ENCODE data around the gene SLX1A.
"Not testable (repeated sequence)": the region's sequence is repeated elsewhere in the genome, so short reads cannot be mapped to it uniquely, and the experiment has no call there.

The SLX1A gene

GRCh38 chr16:30193615-30194014 lies at the start of gene SLX1A, which contains the start of gene BOLA2B:
SLX1A (plus strand) TSS chr16:30193875; CDS start chr16:30194085, 210 bp downstream.
BOLA2B (minus strand) TSS chr16:30193666; CDS start chr16:30193595, 71 bp downstream.
- in situ Hi-C loops (cut with MboI; ENCODE audit: low sequenced_read_pairs), result not testable (repeated sequence)

DNA sequence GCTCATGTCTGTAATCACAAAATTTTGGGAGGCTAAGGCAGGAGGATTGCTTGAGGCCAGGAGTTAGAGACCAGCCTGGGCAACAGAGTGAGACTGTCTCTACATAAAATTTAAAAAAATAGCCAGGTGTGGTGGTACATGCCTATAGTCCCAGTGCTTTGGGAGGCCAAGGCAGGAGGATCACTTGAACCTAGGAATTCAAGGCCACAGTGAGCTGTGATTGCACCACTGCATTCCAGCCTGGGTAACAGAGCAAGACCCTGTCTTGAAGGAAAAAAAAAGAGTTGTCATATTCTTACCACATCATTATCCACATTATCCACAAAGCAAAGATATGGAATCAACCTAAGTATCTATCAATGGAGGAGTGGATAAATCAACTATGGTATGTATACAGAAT lies 49.7 kb upstream of the SLX1A start:
- in situ Hi-C loops (cut with MboI; ENCODE audit: low sequenced_read_pairs), result loop anchor here (25.0 kb wide), 1 partner anchor 468 kb away; the partner anchor contains the start of gene ZNF689

DNA sequence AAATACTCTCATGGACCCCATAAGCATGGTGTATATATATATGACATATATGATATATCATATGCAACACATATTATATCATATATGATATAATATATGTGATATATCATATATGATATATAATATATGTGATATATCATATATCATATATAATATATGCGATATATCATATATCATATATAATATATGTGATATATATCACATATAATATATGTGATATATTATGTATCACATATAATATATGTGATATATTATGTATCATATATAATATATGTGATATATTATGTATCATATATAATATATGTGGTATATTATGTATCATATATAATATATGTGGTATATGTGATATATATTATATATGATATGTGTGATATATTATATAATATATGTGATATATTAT lies 48.8 kb upstream of the SLX1A start:
- in situ Hi-C loops (cut with MboI; ENCODE audit: low sequenced_read_pairs), result loop anchor here (25.0 kb wide), 1 partner anchor 467 kb away; the partner anchor contains the start of gene ZNF689

- in situ Hi-C loops (cut with MboI; ENCODE audit: low sequenced_read_pairs), result loop anchor here (25.0 kb wide), 1 partner anchor 467 kb away; the partner anchor contains the start of gene ZNF689
Measured at GRCh38 chr16:30145657-30146056, 48.0 kb upstream of the SLX1A start.

GRCh38 chr16:30147843-30148510 lies 45.7 kb upstream of the SLX1A start:
- in situ Hi-C loops (cut with MboI; ENCODE audit: low sequenced_read_pairs), result loop anchor here (25.0 kb wide), 1 partner anchor 464 kb away; the partner anchor contains the start of gene ZNF689

DNA sequence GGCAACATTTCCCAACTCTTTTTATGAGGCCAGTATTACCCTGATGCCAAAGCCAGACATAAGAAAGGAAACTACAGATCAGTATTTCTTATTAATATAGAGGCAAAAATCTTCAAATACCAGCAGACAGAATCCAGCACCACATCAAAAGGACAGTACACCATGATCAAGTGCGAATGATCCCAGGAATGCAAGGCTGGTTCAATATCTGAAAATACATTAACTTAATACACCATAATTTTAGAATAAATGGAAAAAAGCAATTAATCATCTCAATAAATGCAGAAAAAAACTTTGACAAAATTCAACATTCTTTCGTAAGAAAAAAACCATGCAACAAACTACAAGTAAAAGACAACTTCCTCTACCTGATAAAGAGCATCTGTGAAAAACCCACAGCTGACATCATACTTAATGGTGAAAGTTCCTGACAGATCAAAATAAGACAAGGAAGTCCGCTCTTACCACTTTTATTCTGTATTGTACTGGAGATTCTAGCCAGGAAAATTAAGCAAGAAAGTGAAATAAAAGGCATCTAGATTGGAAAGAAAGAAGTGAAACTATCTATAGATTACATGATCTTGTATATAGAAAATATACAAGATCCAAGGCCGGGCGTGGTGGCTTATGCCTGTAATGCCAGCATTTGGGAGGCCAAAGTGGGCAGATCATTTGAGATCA lies 44.3 kb upstream of the SLX1A start:
- in situ Hi-C loops (cut with MboI; ENCODE audit: low sequenced_read_pairs), result loop anchor here (25.0 kb wide), 1 partner anchor 463 kb away; the partner anchor contains the start of gene ZNF689

DNA sequence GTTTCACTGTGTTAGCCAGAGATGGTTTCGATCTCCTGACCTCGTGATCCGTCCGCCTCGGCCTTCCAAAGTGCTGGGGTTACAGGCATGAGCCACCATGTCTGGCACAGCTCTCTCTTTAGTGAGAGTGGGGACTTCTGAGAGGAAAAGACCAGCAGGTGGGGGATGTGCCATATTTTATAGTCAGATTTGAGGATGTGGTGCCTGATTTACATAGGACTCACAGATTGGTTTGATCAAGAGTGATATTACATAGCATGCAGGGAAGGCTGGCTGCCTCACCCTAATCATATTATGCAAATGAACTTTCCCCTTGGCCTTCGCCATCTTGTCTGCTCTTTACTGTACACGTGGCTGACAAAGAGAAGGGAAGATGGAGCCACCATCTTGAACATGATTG lies 42.6 kb upstream of the SLX1A start:
- in situ Hi-C loops (cut with MboI; ENCODE audit: low sequenced_read_pairs), result no loop called here

DNA sequence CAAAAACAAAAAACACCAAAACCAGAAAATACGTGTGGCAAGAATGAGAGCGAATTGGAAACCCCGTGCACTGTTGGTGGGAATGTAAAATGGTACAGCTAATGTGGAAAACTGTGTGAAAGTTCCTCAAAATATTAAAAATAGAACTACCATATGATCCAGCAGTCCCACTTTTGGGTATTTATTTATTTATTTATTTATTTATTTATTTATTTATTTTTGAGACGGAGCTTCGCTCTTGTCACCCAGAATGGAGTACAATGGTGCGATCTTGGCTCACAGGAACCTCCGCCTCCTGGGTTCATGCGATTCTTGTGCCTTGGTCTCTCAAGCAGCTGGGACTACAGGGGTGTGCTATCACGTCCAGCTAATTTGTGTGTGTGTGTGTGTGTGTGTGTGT lies 41.2 kb upstream of the SLX1A start:
- in situ Hi-C loops (cut with MboI; ENCODE audit: low sequenced_read_pairs), result no loop called here

- in situ Hi-C loops (cut with MboI; ENCODE audit: low sequenced_read_pairs), result no loop called here
Measured at GRCh38 chr16:30155188-30155587, 38.5 kb upstream of the SLX1A start.

GRCh38 chr16:30157214-30157613 lies 36.5 kb upstream of the SLX1A start:
- in situ Hi-C loops (cut with MboI; ENCODE audit: low sequenced_read_pairs), result no loop called here

DNA sequence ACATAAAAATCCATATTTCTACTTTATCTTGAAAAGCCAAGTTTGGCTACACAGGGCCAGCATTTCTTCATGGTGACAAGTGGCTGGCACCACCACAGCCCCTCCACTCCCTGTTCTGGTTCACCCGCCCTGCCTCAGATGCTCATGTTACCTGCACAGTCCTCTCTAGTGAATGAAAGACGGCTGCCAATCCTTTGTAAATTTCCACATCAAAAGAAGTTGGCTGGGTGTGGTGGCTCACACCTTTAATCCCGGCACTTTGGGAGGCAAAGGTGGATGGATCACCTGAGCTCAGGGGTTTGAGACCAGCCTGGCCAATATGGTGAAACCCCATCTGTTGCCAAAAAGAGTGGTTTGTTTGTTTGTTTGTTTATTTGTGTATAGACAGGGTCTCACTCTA lies 30.1 kb upstream of the SLX1A start:
- in situ Hi-C loops (cut with MboI; ENCODE audit: low sequenced_read_pairs), result no loop called here

DNA sequence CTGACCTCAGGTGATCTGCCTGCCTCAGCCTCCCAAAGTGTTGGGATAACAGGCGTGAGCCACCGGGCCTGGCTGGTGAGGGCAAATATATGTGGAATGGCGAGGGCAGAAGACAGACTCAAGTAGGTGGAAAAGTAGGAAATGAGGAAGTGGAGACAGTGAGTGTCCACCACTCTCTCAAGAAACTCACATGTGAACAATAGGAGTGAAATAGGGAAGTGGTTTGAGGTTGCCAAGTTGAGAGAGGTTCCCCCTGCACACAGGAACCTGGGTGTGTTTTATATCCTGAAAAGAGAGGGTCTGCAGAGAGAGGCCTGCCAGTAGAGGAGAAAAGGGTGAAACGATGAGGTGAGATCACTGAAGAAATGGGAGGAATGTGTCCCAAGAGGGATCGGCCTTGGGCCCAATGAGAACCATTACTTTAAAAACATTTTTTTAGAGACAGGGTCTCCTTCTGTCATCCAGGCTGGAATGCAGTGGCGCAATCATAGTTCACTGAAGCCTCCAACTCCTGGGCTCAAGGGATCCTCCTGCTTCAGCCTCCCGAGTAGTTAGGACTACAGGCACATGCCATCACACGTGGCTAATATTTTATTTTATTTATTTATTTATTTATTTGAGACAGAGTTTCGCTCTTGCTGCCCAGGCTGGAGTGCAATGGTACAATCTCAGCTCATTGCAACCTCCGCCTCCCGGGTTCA lies 27.3 kb upstream of the SLX1A start:
- in situ Hi-C loops (cut with MboI; ENCODE audit: low sequenced_read_pairs), result no loop called here

- in situ Hi-C loops (cut with MboI; ENCODE audit: low sequenced_read_pairs), result not testable (repeated sequence)
Measured at GRCh38 chr16:30168746-30169145, 24.9 kb upstream of the SLX1A start.

- in situ Hi-C loops (cut with MboI; ENCODE audit: low sequenced_read_pairs), result not testable (repeated sequence)
Measured at GRCh38 chr16:30169416-30169815, 24.3 kb upstream of the SLX1A start.

DNA sequence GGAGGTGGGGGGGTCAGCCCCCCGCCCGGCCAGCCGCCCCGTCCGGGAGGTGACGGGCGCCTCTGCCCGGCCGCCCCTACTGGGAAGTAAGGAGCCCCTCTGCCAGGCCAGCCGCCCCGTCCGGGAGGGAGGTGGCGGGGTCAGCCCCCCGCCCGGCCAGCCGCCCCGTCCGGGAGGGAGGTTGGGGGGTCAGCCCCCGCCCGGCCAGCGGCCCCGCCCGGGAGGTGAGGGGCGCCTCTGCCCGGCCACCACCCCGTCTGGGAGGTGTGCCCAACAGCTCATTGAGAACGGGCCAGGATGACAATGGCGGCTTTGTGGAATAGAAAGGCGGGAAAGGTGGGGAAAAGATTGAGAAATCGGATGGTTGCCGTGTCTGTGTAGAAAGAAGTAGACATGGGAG lies 23.5 kb upstream of the SLX1A start:
- in situ Hi-C loops (cut with MboI; ENCODE audit: low sequenced_read_pairs), result not testable (repeated sequence)

GRCh38 chr16:30173054-30173453 lies 20.6 kb upstream of the SLX1A start:
- in situ Hi-C loops (cut with MboI; ENCODE audit: low sequenced_read_pairs), result no loop called here

DNA sequence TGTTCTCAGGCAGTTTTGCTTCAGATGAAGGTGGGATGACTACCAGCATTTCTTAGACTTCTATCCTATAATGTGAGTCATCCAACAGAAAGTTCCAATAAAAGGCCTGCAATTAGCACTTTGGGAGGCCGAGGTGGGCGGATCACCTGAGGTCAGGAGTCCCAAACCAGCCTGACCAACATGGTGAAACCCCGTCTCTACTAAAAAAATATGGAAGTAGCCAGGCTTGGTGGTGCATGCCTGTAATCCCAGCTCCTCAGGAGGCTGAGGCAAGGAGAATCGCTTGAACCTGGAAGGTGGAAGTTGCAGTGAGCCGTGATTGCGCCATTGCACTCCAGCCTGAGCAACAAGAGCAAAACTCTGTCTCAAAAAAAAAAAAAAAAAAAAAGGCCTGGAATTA lies 16.8 kb upstream of the SLX1A start:
- in situ Hi-C loops (cut with MboI; ENCODE audit: low sequenced_read_pairs), result not testable (repeated sequence)

- in situ Hi-C loops (cut with MboI; ENCODE audit: low sequenced_read_pairs), result no loop called here
Measured at GRCh38 chr16:30179195-30179594, 14.5 kb upstream of the SLX1A start.

- in situ Hi-C loops (cut with MboI; ENCODE audit: low sequenced_read_pairs), result no loop called here
Measured at GRCh38 chr16:30179931-30180330, 13.7 kb upstream of the SLX1A start.

GRCh38 chr16:30180741-30181140 lies 12.9 kb upstream of the SLX1A start:
- in situ Hi-C loops (cut with MboI; ENCODE audit: low sequenced_read_pairs), result no loop called here

Data from HL-60/S4 treated with phorbol 12-myristate 13-acetate at 8.2 ng/mL for 4 days and 3 days (cell line).